Uterus (tissue), 2 donors: ENCODE results near the gene GABARAPL2.

ENCODE experiments used
- CTCF ChIP-seq, 4 experiments: fragments of 200-600 bp in 2 of 4; fragments of 450-650 bp in 2 of 4; sonication (generic) in 2 of 4; IDR thresholded peaks; one replicate each; pipeline ENCODE4 v1.5.1; 2016 to 2019; ENCODE audit warnings: antibody characterized with exemption in 4 of 4, mild to moderate bottlenecking in 2 of 4, moderate library complexity in 1 of 4
- POLR2A ChIP-seq, 2 donors: fragments of 450-650 bp; IDR thresholded peaks; one replicate each; pipeline ENCODE4 v1.6.1; 2016; ENCODE audit warnings: antibody characterized with exemption in 2 of 2, mild to moderate bottlenecking in 1 of 2, moderate library complexity in 1 of 2

DNA sequence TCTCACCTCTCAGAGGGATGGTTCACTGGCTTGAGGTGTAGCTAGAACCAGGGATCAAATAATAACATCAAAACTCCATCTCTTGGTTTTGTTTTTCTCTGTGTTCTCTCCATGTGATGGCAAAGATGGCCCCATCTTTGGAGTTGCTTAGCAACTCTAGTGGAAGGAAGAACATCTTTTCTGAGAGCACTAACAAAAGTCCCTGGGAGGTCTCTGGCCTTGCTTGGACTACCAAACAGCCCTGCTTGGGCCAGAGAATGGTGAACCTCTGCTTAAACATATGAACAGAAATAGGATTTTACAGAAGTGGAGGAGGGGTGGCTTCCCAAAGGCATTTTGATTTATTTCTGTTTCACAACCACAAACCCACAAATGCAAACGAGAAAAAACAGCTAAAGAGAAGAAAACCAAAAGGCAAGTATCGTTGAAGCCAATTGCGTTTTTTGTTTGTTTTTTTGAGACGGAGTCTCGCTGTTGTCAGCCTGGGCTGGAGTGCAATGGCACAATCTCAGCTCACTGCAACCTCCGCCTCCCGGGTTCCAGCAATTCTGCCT, 13.2 kb downstream of the GABARAPL2 start:
- no peak for TF ChIP-seq CTCF (IDR thresholded peaks at IDR 0.05)
- TF ChIP-seq POLR2A (IDR thresholded peaks at IDR 0.05): no peak
